Cardiac fibroblast (primary cell): ENCODE measurements around the gene EMC1.

Experiments
- DNase-seq, 2 donors: peaks; one replicate each; pipeline versions ENCODE4 v3.0.0 to v3.0.0-alpha.2; 2010; ENCODE audit warnings: low read depth in 2 of 2
- H3K4me3 ChIP-seq, 2 donors: replicated peaks in 1 of 2; 1 replicate in 1 of 2; 2 replicates in 1 of 2; pipeline ENCODE4 v1.5.1; 2011; ENCODE audit warnings: low read depth in 2 of 2, low read length in 2 of 2, mild to moderate bottlenecking in 2 of 2, moderate library complexity in 1 of 2
- CTCF ChIP-seq: IDR thresholded peaks from one replicate; pipeline ENCODE4 v1.5.1; 2011; ENCODE audit warnings: low read depth, mild to moderate bottlenecking, low read length, inconsistent platforms

EMC1 gene

DNA sequence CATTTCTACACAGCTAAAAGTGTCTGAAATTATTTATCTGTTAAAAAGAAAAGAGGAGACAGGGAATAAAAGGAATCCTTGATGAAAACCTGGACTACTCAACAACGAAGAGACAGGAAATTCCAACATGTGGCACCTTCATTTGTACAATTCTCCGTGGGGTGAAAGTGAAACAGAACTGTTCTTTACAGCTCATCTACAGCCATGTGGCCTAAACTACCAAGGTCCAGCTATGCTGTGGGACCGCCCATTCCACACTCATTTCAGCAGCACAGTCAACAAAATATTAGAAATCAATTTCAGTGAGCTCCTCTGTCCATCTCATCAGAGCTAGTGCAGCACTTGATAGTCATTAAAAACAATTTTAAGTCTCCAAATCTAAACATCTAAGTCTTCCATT lies 85.3 kb downstream of the EMC1 start:
- no peak for TF ChIP-seq CTCF
- no peak overlapping the region for H3K4me3 ChIP-seq
- no peak for DNase-seq
